ENCODE results near the gene CYTH4. TPM values are rescaled to one million over a fixed set of nuclear protein-coding genes. Genes with fewer than 3 reads are reported as not detected.

Gene CYTH4
- total and polyA plus RNA-seq, 9 donors = 2.4 to 14.5 (median 6.2) TPM

DNA sequence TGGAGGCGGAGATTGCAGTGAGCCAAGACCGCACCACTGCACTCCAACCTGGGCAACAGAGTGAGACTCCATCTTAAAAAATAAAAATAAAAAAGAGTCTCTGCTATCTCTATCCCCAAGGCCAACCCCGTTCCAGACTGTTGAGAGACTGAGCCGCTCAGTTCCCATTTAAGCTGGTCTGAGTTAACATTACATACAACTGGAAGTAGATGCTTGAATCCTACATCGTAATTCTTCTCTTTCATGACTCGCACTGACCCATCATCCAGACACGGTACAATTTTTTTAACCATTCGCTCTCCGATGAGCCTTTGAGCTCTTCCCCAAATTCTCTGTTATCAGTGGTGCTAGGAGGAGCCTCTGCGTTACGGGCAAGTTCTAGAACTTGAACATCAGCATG, 4.9 kb upstream of the CYTH4 start:
- no peaks in the 10 kb centered on the region for H3K9me3 ChIP-seq
- no peak overlapping the region for H3K4me3 ChIP-seq
- no peak for DNase-seq
- no peak overlapping the region for H3K27ac ChIP-seq
- TF ChIP-seq, protein P1, sequence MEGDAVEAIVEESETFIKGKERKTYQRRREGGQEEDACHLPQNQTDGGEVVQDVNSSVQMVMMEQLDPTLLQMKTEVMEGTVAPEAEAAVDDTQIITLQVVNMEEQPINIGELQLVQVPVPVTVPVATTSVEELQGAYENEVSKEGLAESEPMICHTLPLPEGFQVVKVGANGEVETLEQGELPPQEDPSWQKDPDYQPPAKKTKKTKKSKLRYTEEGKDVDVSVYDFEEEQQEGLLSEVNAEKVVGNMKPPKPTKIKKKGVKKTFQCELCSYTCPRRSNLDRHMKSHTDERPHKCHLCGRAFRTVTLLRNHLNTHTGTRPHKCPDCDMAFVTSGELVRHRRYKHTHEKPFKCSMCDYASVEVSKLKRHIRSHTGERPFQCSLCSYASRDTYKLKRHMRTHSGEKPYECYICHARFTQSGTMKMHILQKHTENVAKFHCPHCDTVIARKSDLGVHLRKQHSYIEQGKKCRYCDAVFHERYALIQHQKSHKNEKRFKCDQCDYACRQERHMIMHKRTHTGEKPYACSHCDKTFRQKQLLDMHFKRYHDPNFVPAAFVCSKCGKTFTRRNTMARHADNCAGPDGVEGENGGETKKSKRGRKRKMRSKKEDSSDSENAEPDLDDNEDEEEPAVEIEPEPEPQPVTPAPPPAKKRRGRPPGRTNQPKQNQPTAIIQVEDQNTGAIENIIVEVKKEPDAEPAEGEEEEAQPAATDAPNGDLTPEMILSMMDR (IDR thresholded peaks at IDR 0.05) = no peak
- TF ChIP-seq EP300 (IDR thresholded peaks at IDR 0.05) (no peak), POLR2A (IDR thresholded peaks at IDR 0.05) (no peak)
- no peaks in the 10 kb centered on the region for H3K36me3 ChIP-seq
- intact Hi-C loops (cut with DNase I) = no loop called here
- 65 to 72% (median 67%) methylated on average over 11 of the region's 11 CpGs for WGBS, 3 donors
- H3K4me1 ChIP-seq (ENCODE audit: insufficient read depth) = no peaks in the 10 kb centered on the region
- H3K27me3 ChIP-seq = no peaks in the 10 kb centered on the region

DNA sequence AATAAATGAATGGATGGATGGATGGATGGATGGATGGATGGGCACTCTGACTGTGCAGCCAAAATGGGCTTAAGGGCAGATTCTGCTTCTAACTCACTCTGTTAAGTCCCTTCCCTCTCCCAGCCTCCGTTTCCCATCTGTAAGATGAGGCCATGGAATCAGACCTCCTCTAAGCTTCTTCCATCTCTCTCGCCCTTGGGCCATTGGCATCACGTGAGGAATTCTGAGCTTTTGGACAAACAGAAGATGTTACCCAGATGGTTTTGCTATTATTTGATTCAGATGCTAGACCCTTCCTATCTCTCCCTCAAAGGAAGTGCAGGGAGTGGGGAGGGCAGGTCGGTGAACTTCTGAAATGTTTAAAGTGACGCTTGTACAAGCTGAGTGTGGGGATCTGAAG, 4.0 kb upstream of the CYTH4 start:
- no peak for DNase-seq
- TF ChIP-seq, protein P1 (IDR thresholded peaks at IDR 0.05) = no peak
- TF ChIP-seq EP300 (IDR thresholded peaks at IDR 0.05) (no peak), POLR2A (IDR thresholded peaks at IDR 0.05) (no peak)
- 34 to 42% (median 39%) methylated on average over 5 of the region's 5 CpGs for WGBS, 3 donors

DNA sequence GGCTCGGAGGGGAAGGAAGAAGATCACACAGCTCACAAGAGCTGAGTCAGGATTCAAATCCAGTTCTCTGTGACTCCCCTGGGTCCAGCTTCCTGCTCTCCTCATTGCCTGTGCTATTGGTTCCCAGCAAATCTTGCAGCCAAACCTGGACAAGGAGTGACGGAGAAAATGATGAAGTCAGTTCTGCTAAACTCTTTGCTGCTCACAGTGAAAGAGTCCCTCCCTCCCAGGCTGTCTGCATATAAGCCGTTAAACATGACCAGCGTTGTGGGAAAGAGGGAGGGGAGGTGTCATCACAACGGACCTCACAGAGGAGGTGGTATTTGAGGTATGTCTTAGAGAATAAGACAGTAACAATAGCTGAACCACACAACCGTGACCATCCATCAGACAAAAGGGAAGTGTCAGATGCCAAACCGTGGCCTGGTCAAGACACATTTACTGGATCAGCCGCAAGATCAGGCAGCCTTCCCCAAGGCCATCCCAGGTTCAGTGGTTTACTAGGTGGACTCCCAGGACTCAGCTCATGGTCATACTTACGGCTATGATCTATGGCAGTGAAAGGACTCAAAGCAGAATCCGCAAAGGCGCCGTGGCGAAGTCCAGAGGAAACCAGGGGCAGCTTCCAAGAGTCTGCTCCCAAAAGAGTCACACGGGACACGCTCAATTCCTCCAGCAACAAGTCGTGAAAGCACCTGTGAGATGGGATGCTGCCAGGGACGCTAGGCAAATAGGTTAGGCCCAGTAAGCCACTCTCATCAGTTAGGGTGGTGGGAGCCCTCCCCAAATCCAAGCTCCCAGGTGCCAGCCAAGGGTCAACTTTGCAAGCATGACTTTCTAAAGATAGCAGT, 2.8 kb upstream of the CYTH4 start:
- intact Hi-C loops (cut with DNase I) = no loop called here
- no peaks in the 10 kb centered on the region for H3K4me1 ChIP-seq (ENCODE audit: insufficient read depth)
- H3K27ac ChIP-seq = no peak overlapping the region
- H3K36me3 ChIP-seq = no peaks in the 10 kb centered on the region
- no peak for DNase-seq
- no peaks in the 10 kb centered on the region for H3K27me3 ChIP-seq
- WGBS, 3 donors = 63 to 71% (median 69%) methylated on average over 17 of the region's 17 CpGs
- TF ChIP-seq, protein P1 (IDR thresholded peaks at IDR 0.05) = no peak
- TF ChIP-seq EP300 (IDR thresholded peaks at IDR 0.05) (no peak), POLR2A (IDR thresholded peaks at IDR 0.05) (no peak)
- no peak overlapping the region for H3K4me3 ChIP-seq
- no peaks in the 10 kb centered on the region for H3K9me3 ChIP-seq

More for the DNA sequence above, 4.0 kb upstream of the CYTH4 start:
- H3K27me3 ChIP-seq = no peaks in the 10 kb centered on the region
- H3K9me3 ChIP-seq = no peaks in the 10 kb centered on the region
- no peak overlapping the region for H3K27ac ChIP-seq
- no peak overlapping the region for H3K4me3 ChIP-seq
- H3K4me1 ChIP-seq (ENCODE audit: insufficient read depth) = no peaks in the 10 kb centered on the region
- H3K36me3 ChIP-seq = no peaks in the 10 kb centered on the region
- intact Hi-C loops (cut with DNase I) = no loop called here

DNA sequence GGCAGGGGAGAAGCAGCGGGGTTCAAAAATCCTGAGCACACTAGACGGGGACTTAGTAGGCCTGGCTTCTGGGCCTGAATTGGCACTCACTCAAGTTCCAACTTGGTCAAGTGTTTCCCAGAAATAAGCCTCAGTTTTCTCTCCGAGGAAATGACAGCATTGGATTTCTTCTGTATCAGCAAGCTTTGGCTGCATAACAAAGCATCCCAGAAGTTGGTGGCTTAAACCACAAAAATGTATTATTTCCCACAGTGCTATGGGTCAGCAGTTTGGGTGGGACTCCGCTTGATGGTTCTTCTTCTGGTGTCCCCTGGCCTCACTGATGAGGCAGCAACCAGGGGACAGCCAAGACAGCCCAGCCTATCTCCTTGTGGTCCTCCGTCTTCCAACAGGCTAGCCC, 1.6 kb upstream of the CYTH4 start:
- no peaks in the 10 kb centered on the region for H3K4me1 ChIP-seq (ENCODE audit: insufficient read depth)
- intact Hi-C loops (cut with DNase I) = no loop called here
- no peaks in the 10 kb centered on the region for H3K9me3 ChIP-seq
- no peak for DNase-seq
- TF ChIP-seq POLR2A (IDR thresholded peaks at IDR 0.05) (no peak), EP300 (IDR thresholded peaks at IDR 0.05) (no peak)
- TF ChIP-seq, protein P1 (IDR thresholded peaks at IDR 0.05) = no peak
- 94 to 97% (median 94%) methylated on average over 5 of the region's 5 CpGs for WGBS, 3 donors
- H3K36me3 ChIP-seq = no peaks in the 10 kb centered on the region
- no peak overlapping the region for H3K4me3 ChIP-seq
- H3K27ac ChIP-seq = no peak overlapping the region
- no peaks in the 10 kb centered on the region for H3K27me3 ChIP-seq

All from ovary (tissue), 9 donors.